Bronchial epithelial cell (primary cell): ENCODE measurements around the gene IRX3. TPM values are rescaled to one million over a fixed set of nuclear protein-coding genes. Genes with fewer than 3 reads are reported as not detected.

Experiments
- DNase-seq: peaks from one replicate; pipeline ENCODE4 v3.0.0-alpha.2; 2010; ENCODE audit warnings: low read depth
- FAIRE-seq: peaks from 2 replicates; lab custom pipeline; 2011; peaks lifted over from hg19 to GRCh38; lab: Jason Lieb, UNC
- H3K27me3 ChIP-seq: 2 replicates; pipeline ENCODE4 v1.5.1; 2011; ENCODE audit warnings: low read length; ENCODE audit not compliant: control insufficient read depth, insufficient read depth
- H3K36me3 ChIP-seq: 2 replicates; pipeline ENCODE4 v1.5.1; 2011; ENCODE audit warnings: low read length; ENCODE audit not compliant: control insufficient read depth, insufficient read depth
- H3K4me3 ChIP-seq: 2 replicates; pipeline ENCODE4 v1.5.1; 2011; ENCODE audit warnings: mild to moderate bottlenecking, low read depth, low read length, control low read depth
- total RNA-seq: library from RNA; depleted of rRNA; stranded (reverse); fragments of >200 nt; gene quantifications from 2 replicates; pipeline ENCODE4 v1.2.1, GENCODE V29; 2014
- TF ChIP-seq, protein P1 (sequence below): IDR thresholded peaks from 2 replicates; pipeline ENCODE4 v1.5.1; 2011; ENCODE audit warnings: mild to moderate bottlenecking, moderate library complexity, low read length, control low read depth, inconsistent platforms; ENCODE audit not compliant: insufficient read depth, severe bottlenecking

Gene IRX3
- total RNA-seq, 1 donor from 2014 or later: 2.1 TPM

DNA sequence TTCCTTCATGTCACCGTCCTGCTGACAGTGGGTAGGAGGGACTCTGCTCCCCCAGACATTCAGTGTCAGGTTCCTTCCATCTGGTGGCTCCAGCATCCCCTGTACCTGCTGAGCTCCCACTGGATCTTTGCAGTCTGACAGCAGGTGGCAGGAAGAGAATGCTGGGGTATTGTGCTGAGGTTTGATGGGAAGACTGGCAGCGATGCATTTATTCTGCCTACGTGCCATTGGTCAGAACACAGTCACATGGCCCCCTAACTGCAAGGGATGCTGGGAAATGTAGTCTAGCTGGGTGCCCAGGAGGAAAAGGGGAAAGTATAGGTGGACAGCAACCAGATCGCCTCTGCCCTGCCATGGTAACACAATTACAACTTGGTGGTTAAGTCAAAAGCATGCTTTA is 44.4 kb downstream of the IRX3 start:
- peak; percentile 64 for FAIRE-seq
- no peak overlapping the region for H3K4me3 ChIP-seq
- TF ChIP-seq, protein P1, sequence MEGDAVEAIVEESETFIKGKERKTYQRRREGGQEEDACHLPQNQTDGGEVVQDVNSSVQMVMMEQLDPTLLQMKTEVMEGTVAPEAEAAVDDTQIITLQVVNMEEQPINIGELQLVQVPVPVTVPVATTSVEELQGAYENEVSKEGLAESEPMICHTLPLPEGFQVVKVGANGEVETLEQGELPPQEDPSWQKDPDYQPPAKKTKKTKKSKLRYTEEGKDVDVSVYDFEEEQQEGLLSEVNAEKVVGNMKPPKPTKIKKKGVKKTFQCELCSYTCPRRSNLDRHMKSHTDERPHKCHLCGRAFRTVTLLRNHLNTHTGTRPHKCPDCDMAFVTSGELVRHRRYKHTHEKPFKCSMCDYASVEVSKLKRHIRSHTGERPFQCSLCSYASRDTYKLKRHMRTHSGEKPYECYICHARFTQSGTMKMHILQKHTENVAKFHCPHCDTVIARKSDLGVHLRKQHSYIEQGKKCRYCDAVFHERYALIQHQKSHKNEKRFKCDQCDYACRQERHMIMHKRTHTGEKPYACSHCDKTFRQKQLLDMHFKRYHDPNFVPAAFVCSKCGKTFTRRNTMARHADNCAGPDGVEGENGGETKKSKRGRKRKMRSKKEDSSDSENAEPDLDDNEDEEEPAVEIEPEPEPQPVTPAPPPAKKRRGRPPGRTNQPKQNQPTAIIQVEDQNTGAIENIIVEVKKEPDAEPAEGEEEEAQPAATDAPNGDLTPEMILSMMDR: no peak

DNA sequence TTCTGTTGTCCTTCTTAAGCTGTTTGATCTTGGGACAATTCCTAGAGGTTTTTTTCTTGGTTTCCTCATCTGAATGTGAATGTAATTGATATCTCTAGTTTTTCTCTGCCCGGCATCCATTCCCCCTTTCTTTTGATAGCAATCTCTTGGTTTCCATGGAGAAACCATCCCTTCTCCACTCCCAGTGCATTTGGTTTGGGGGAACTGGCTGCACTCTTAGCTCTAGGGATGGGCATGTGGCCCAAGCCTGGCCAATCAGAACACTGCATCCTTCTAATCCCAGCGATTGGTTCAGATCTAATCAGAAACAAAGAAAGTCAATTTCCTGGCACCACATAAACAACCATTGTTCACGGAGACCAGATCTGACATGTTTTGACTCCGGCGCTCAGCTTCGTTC is 45.1 kb downstream of the IRX3 start:
- TF ChIP-seq, protein P1: no peak

More for the DNA sequence above, 44.4 kb downstream of the IRX3 start:
- DNase-seq: no peak
- H3K36me3 ChIP-seq: no peaks in the 10 kb centered on the region
- H3K27me3 ChIP-seq: peaks cover 6% of the 10 kb centered on the region

DNA sequence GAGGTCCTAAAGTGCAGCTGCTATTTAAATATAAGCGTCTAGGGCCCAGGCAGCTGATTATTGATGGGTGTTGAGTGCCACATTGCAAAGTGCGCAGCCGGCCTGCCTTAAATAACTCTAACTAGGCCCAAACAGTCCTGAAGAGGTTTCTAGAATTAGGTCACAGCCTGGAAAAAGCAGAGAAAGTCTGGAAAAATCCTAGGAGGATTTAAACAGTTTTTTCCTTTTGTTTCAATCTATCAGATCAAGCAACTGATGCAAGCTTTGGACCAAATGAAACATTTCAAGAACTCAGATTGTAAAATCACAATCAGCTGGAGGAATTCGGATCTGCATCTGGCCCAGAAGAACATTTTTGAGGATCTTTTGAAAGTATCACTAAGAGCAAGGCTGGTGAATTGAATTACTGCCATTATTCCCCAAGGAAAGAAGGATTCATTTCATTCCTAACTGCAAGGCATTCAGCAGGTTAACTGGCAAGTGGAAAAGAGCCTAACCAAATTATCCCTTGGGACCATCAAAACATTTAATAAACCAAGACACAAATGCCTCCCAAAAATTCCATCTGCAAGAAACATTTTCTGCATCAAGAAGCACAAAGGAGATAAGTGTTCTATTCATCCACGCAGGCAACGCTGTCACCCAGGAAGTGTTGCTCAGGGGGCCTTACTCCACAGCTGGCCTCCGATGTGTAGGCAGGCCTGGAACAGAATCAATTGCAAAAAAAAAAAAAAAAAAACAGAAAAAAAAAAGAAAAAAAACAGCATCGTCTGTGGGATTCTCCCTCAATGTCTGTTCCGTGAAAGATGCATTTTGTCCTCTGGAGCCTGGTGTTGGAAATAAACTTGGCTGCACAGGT is 46.1 kb downstream of the IRX3 start:
- DNase-seq (no peak), FAIRE-seq (no peak)
- peaks cover 6% of the 10 kb centered on the region for H3K27me3 ChIP-seq
- TF ChIP-seq, protein P1: no peak
- H3K4me3 ChIP-seq: no peak overlapping the region
- no peaks in the 10 kb centered on the region for H3K36me3 ChIP-seq

More for the DNA sequence above, 45.1 kb downstream of the IRX3 start:
- H3K27me3 ChIP-seq: peaks cover 6% of the 10 kb centered on the region
- FAIRE-seq (no peak), DNase-seq (no peak)
- H3K36me3 ChIP-seq: no peaks in the 10 kb centered on the region
- no peak overlapping the region for H3K4me3 ChIP-seq

DNA sequence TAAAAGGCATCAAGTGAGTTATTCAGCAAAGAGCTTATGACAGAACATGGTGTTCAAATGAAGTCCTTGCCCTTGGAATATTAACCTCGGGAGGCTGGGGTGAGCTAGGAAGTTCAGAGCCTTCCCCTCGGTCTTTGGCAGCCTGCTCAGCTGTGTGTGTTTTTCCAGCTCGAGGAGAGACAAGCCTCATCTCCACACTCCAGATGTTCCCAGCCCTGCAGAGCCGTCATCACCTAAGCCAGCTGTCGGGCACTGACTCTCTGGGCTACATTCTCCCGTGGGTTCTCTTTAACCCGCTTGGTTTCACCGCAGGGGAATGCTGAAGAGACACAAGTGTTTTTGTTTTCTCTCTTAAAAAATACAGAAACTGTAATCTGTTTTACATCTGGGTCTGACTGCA is 47.1 kb downstream of the IRX3 start:
- no peak for FAIRE-seq
- peaks cover 4% of the 10 kb centered on the region for H3K27me3 ChIP-seq
- TF ChIP-seq, protein P1: no peak
- H3K36me3 ChIP-seq: no peaks in the 10 kb centered on the region
- no peak overlapping the region for H3K4me3 ChIP-seq
- DNase-seq: no peak

DNA sequence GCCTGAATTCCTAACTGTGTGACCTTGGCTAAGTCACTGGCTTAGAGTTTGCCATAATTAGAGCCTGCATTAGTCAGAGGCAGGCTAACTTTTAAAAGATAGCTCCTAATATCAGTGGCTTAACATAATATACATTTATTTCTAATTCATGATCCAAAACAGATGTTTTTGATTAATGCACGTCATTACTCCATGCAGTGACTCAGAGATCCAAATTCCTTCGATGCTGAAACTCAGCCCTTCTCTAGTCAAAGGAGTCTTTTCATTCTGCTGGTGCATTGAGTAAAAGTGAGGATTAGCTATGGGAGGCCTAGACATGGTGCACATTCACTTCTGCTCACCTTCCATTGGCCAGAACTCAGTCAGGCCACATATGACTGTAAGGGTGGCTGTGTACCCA is 49.8 kb downstream of the IRX3 start:
- DNase-seq (no peak), FAIRE-seq (no peak)
- TF ChIP-seq, protein P1: no peak
- H3K36me3 ChIP-seq: no peaks in the 10 kb centered on the region
- H3K27me3 ChIP-seq: peaks cover 2% of the 10 kb centered on the region
- no peak overlapping the region for H3K4me3 ChIP-seq
